ENCODE results near the gene RAMACL. TPM values are rescaled to one million over a fixed set of nuclear protein-coding genes. Genes with fewer than 3 reads are reported as not detected.

Gene RAMACL
- total and polyA plus RNA-seq, 2 of the 13 experiments (the other 11 are each of a cell fraction or from before 2014, with no cell fraction given) = 0.09 to 0.29 TPM

- TF ChIP-seq MXD3 (CRISPR knock-in tag; IDR thresholded peaks at IDR 0.05) (no peak), ZBTB25 (CRISPR knock-in tag; IDR thresholded peaks at IDR 0.05) (no peak), GTF3A (CRISPR knock-in tag; conservative IDR thresholded peaks at IDR 0.05) (no peak), SNAPC4 (CRISPR knock-in tag; IDR thresholded peaks at IDR 0.05) (no peak), ZNF260 (CRISPR knock-in tag; IDR thresholded peaks at IDR 0.05; ENCODE audit: borderline replicate concordance, low read depth) (no peak), SUZ12 (IDR thresholded peaks at IDR 0.05; ENCODE audit: low read depth, low read length) (no peak), ZNF766 (CRISPR knock-in tag; IDR thresholded peaks at IDR 0.05; ENCODE audit: borderline replicate concordance) (no peak)
- TF ChIP-seq, protein P1, sequence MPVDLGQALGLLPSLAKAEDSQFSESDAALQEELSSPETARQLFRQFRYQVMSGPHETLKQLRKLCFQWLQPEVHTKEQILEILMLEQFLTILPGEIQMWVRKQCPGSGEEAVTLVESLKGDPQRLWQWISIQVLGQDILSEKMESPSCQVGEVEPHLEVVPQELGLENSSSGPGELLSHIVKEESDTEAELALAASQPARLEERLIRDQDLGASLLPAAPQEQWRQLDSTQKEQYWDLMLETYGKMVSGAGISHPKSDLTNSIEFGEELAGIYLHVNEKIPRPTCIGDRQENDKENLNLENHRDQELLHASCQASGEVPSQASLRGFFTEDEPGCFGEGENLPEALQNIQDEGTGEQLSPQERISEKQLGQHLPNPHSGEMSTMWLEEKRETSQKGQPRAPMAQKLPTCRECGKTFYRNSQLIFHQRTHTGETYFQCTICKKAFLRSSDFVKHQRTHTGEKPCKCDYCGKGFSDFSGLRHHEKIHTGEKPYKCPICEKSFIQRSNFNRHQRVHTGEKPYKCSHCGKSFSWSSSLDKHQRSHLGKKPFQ (CRISPR knock-in tag; IDR thresholded peaks at IDR 0.05; ENCODE audit: insufficient replicate concordance) = no peak
Measured at GRCh38 chr6:166563805-166564204, 22.7 kb downstream of the RAMACL start (continued).

All from HepG2 (cell line).